ENCODE measurements around the gene MAMDC2.
"Not testable (repeated sequence)": the region's sequence is repeated elsewhere in the genome, so short reads cannot be mapped to it uniquely, and the experiment has no call there.

MAMDC2 gene

GRCh38 chr9:70043689-70044489 lies at the start of gene MAMDC2:
Gene MAMDC2, plus strand, starts transcription at chr9:70043848. Its CDS starts 350 bp downstream, at chr9:70044198.
- DNase-seq = no peak

DNA sequence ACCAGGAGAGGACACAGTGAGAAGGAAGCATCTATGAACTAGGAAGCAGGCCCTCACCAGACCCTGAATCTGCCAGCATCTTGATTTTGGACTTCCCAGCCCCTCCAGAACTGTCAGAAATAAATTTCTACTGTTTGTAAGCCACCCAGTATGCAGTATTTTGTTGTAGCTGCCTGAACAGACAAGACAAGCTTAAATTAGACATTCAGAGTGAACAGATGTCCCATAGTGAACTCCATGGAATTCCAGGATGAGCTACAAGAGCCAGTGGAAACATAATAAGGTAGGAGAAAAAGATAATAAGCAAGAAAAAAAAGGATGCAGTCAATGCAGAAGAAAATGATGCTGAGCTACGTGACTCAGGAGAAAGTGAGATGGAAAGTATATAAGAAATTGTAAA lies 47.8 kb upstream of the MAMDC2 start:
- DNase-seq = no peak

DNA sequence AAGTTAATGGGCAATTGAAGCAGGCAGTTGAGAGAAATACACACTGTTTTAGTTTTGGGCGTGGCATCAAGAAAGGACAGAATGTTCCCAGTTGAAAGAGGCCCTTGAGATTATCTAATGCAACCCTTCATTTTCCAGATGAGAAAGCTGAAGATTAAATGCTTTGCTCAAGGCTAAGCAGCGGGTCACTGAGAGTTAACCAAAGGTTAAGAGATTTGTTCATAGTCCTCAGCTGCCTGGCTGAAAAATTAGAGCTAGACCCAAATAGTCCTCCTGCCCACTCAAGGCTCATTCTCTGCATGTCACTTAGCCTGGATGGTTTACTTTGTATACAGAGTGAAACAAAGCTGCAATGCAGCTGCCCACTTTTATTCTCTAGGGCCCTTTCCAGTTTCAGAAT lies 46.7 kb upstream of the MAMDC2 start:
- DNase-seq = peak; percentile 15

DNA sequence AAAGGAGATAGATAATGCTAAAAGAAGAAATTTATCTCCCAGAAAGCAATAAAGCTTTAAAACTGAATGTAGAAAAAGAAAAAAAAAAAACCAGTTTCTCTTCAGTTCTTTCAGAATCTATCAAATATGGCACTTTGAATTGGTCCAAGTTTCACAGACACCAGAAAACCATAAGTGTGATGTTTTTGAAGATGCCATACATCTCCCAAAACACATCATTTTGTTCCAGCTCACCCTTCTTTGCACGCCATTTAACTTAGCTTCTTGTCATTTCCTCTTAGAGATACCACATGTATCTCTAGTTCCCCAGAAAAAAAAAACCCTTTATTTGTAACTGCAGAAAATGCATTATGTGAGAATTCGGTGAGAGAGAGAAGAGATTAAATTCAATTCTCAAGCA lies 46.1 kb upstream of the MAMDC2 start:
- DNase-seq = no peak

DNA sequence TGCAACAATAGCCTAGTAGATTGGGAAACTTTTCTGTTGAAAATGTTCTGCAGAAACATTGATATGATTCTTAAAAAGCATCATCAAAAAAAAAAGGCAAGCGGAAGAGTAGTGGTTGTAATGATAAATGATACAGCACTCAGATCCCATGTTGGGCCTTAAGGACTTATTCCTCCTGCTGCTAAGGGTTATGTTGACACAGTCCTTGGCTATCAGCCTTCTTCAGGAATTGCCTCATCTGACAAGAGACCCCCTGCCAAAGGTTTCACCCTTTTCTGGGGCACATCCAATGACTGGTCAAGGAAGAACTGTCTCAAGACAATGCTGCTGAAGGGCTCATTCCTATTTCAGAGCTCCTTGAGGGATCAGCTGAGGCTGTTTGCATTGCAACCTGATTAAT lies 44.3 kb upstream of the MAMDC2 start:
- DNase-seq = no peak

DNA sequence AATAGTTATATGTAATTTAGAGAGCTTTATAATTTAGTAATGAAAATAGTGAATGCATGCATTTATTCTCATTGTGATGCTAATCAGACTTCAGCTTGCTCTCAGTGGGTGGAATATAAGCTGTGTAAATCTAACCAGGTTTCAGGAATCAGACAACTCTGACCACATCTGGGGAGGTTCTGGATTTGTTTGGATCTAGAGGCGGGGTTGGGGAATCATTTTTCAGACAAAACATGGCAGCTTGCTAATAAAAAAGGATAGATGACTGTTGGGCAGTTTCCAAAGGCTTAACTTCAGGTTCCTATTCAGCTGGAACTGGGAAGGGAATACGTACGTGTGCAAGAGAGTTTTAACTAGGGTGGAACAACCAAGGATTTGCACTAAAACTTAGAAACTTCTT lies 43.2 kb upstream of the MAMDC2 start:
- no peak for DNase-seq

DNA sequence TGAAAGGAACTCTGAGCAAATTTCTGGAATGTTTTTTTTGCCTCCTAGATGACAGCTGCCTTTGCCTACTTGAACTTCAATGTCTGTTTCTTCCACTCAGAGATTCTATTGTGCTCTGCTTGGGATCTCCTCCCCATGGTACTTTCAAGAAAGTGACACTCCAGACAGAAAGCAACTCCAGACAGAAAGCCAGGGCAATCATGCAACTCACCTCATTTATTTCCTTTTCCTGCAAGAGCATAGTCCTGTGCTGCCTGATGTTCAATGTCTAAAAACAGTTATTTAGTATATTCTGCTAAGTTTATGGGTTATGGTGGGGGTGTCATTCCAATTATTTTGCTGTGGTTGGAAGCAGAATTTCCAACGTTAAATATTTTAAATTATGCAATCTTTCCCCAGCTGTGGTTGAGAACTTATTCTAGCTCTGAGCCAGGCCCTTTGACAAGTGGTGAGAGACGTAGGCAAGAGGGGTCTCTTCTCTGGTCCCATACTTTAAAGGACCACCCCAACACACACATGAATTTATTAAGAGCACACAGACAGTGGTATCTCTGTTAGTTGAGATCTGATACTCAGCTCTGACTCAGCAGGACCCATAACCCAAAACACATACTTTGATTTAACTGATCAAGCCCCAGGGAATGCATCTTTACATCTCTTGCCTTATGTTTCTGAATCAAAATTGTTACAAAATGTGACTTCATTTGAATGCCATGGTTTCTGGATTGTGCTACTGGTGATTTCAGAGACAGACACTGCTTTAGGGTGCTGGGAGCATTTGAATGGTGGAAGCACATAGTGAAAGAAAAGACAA lies 39.5 kb upstream of the MAMDC2 start:
- no peak for DNase-seq

DNA sequence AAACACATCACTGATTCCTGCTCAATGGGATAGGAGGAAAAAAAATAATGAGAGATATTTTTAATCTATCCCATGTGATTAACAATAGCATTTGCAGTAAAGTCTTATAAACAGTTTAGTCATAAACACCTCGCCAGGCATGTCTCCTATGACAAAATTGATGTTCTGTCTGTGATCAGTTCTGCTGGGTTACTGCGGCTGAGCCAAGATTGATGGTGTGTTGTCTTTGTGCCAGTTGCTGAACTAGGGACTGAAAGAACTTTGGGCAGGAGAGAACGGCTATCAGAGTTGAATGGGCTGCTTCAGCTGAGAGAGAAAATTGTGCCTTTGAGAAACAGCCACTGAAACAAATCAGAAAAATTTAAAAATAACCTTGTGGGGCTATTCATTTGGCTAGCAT lies 37.3 kb upstream of the MAMDC2 start:
- no peak for DNase-seq

- DNase-seq = no peak
Measured at GRCh38 chr9:70007831-70008230, 35.8 kb upstream of the MAMDC2 start.

GRCh38 chr9:70010015-70010414 lies 33.6 kb upstream of the MAMDC2 start:
- no peak for DNase-seq

- no peak for DNase-seq
Measured at GRCh38 chr9:70011366-70011765, 32.3 kb upstream of the MAMDC2 start.

- DNase-seq = no peak
Measured at GRCh38 chr9:70012569-70012968, 31.1 kb upstream of the MAMDC2 start.

DNA sequence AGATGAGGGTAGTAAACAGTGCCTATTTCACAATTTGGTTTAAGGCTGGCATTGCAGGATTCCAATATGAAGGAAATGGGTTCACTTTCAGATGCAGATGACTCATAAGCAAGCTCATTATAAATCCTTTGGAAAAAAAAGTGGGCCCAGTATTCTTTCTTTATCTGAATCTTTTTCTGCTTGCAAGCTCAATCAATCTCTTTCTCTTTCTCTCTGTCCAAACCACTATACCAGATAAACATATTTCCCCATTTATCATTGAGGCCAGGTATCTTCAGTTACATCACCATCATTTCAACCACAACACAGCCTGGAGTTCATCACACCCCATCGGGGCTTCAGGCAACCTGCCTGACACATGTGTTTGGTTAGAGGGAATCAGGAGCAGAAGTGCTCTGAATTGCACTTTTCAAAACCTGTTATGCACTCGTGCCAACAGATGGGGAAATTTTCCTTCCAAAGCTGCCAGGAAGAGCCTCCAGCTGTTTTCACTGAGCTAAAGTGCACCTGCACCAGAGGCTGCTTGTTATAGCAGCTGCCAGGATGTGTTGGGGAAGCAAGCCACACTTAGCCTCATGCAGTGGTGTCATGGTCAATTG lies 30.0 kb upstream of the MAMDC2 start:
- no peak for DNase-seq

- DNase-seq = no peak
Measured at GRCh38 chr9:70015099-70015498, 28.5 kb upstream of the MAMDC2 start.

GRCh38 chr9:70020217-70020616 lies 23.4 kb upstream of the MAMDC2 start:
- no peak for DNase-seq

DNA sequence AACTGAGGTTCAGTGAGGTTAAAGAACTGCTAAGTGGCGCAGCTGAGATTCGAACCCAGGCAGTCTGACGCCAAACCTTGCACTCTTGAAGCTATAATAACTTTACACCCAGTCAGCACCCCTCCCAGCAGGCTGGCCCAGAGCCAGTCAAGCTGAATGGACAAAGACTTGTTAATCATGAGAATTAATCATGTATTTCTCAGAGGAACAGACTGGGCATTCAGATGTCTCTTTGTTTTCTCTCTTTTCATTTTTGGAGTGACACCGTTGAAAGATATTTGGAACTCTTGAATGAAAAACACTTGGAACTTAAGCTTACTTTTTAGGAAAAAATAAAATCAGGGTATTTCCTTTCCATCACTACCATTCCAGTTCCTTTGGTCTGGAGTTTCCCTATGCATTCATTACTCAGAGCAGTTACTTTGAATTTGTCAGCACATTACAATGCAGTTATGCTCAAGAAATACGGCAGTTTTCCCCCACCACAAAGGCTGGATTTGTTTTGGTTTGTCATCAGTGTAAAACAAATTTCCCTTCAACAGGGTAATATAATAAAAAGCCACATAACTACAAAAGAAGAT lies 22.6 kb upstream of the MAMDC2 start:
- no peak for DNase-seq

DNA sequence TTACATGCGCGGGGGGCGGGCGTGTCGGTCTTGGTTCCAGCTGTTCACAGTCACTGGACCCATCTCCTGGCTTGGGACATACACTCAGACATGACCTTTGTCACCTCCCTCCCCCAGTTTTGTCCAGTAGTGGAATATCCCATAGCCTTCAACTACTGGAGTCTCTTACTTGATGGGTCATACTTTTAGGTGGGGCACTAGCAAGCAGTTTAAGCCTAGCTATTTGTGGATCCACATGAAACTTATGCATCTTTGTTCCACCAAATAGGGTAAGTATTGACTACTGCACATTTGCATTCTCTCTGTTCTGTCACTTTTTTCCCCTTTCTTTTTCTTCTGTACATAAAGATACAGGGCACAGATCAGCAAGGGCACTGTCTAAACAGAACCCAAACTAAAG lies 15.4 kb upstream of the MAMDC2 start:
- no peak for DNase-seq

GRCh38 chr9:70030156-70030555 lies 13.5 kb upstream of the MAMDC2 start:
- DNase-seq = no peak

GRCh38 chr9:70031141-70031545 lies 12.5 kb upstream of the MAMDC2 start:
- DNase-seq = no peak

DNA sequence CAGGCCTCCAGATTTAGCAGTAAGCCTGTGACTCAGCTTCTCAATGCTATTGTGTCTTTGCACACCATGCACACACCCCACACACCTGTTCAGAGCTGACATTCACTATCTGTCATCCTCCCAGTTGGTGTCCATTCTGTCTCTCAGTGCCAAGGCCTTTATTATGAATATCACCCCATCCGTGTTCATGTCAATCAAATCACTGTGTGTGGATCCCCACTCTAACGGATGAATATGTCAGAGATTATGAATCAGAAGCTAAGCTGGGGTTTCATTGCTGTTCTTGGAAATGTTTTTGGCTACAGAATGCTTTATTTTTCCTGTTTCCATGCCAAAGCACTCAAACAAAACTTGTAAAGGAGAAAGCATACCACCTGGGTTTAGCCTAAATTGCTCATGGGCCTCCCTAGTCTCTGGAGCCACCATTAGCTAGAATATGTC lies 9.4 kb upstream of the MAMDC2 start:
- DNase-seq = no peak

- peak; percentile 25 for DNase-seq
Measured at GRCh38 chr9:70035691-70036090, 8.0 kb upstream of the MAMDC2 start.

- DNase-seq = no peak
Measured at GRCh38 chr9:70036641-70037040, 7.0 kb upstream of the MAMDC2 start.

- DNase-seq = not testable (repeated sequence)
Measured at GRCh38 chr9:70038171-70038621, 5.5 kb upstream of the MAMDC2 start.
